WERI-Rb-1 (cell line): ENCODE measurements around the gene ZNF81.
A peak's percentile ranks its signal among the peaks of the same experiment; 100 is the strongest.
"Not testable (repeated sequence)": the region's sequence is repeated elsewhere in the genome, so short reads cannot be mapped to it uniquely, and the experiment has no call there.

Experiments used
- DNase-seq: peaks from one replicate; pipeline ENCODE4 v3.0.0-alpha.2; 2020
- H3K27ac ChIP-seq: fragments of 250-450 bp; sonication (Bioruptor Pico); 2 replicates; pipeline ENCODE4 v1.5.1; 2020; ENCODE audit warnings: mild to moderate bottlenecking, moderate library complexity
- H3K27me3 ChIP-seq: fragments of 250-450 bp; sonication (Bioruptor Pico); 2 replicates; pipeline ENCODE4 v1.5.1; 2021; ENCODE audit warnings: mild to moderate bottlenecking, low read depth, moderate library complexity; ENCODE audit not compliant: insufficient read depth, severe bottlenecking
- H3K36me3 ChIP-seq: fragments of 250-450 bp; sonication (Bioruptor Pico); 2 replicates; pipeline ENCODE4 v1.5.1; 2020; ENCODE audit warnings: mild to moderate bottlenecking, moderate library complexity
- H3K4me3 ChIP-seq: 2 replicates; pipeline ENCODE4 v1.5.1; 2011; ENCODE audit warnings: low read depth, mild to moderate bottlenecking, control low read depth, low read length
- H3K9me3 ChIP-seq: fragments of 250-450 bp; sonication (Bioruptor Pico); 2 replicates; pipeline ENCODE4 v1.5.1; 2021; ENCODE audit warnings: mild to moderate bottlenecking, moderate library complexity; ENCODE audit not compliant: severe bottlenecking
- TF ChIP-seq, protein P1 (sequence below): IDR thresholded peaks from 2 replicates; pipeline ENCODE4 v1.5.1; 2011; ENCODE audit warnings: low read depth, mild to moderate bottlenecking, control low read depth, inconsistent platforms, low read length

Gene ZNF81

GRCh38 chrX:47836164-47837072 is at the start of gene ZNF81:
Gene ZNF81 (plus strand): TSS chrX:47836902. CDS start chrX:47846268, 9,366 bp downstream.
- H3K9me3 ChIP-seq: no peaks in the 10 kb centered on the region
- peak; percentile 98 for DNase-seq
- TF ChIP-seq, protein P1, sequence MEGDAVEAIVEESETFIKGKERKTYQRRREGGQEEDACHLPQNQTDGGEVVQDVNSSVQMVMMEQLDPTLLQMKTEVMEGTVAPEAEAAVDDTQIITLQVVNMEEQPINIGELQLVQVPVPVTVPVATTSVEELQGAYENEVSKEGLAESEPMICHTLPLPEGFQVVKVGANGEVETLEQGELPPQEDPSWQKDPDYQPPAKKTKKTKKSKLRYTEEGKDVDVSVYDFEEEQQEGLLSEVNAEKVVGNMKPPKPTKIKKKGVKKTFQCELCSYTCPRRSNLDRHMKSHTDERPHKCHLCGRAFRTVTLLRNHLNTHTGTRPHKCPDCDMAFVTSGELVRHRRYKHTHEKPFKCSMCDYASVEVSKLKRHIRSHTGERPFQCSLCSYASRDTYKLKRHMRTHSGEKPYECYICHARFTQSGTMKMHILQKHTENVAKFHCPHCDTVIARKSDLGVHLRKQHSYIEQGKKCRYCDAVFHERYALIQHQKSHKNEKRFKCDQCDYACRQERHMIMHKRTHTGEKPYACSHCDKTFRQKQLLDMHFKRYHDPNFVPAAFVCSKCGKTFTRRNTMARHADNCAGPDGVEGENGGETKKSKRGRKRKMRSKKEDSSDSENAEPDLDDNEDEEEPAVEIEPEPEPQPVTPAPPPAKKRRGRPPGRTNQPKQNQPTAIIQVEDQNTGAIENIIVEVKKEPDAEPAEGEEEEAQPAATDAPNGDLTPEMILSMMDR: no peak
- H3K27me3 ChIP-seq: peaks cover 5% of the 10 kb centered on the region
- H3K36me3 ChIP-seq: no peaks in the 10 kb centered on the region
- H3K27ac ChIP-seq: peak within 1 kb of the TSS; percentile 63
- H3K4me3 ChIP-seq: peak within 1 kb of the TSS; percentile 59

- no peaks in the 10 kb centered on the region for H3K9me3 ChIP-seq
- DNase-seq: no peak
- no peaks in the 10 kb centered on the region for H3K36me3 ChIP-seq
- no peak overlapping the region for H3K27ac ChIP-seq
- no peak overlapping the region for H3K4me3 ChIP-seq
- TF ChIP-seq, protein P1: no peak
- H3K27me3 ChIP-seq: peaks cover 4% of the 10 kb centered on the region
Measured at GRCh38 chrX:47796433-47796906, 40.2 kb upstream of the ZNF81 start.

DNA sequence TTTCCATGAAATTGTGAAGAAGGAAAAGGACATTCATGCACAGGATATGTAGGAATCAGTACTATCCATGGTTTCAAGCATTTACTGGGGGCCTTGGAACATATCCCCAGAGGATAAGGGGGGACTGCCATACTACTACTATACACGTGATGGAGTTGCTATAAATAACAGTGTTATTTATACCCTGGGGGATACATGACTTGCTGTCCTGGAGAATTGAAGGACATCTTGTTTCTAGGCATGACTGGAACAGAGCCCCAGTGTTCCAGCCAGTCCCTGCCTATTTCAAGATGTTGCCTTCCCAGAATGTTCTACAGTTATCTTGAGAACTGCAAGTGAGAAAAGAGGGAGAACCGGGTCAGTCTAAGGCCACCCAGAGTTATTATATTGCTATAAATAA is 39.6 kb upstream of the ZNF81 start:
- TF ChIP-seq, protein P1: no peak
- H3K27ac ChIP-seq: no peak overlapping the region
- H3K36me3 ChIP-seq: no peaks in the 10 kb centered on the region
- H3K4me3 ChIP-seq: no peak overlapping the region
- no peaks in the 10 kb centered on the region for H3K9me3 ChIP-seq
- no peak for DNase-seq
- peaks cover 7% of the 10 kb centered on the region for H3K27me3 ChIP-seq

DNA sequence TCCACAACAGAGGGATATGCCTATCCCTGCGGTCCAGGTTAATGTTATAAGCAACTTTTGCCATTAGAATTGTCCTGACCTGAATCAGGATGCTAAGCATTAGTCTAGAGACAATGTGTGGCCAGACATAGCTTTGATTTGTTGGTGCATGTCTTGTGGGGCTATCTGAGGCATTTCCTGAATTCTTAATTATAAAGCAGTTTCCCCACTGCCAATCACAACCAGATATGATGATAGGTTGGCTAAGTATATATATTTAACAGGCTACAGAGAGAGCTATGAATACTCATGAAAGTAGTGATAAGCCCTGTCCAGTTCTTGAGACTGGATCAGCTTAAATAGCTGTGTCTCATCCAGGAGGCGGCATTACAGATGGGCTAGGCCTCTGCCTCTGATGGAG is 37.8 kb upstream of the ZNF81 start:
- TF ChIP-seq, protein P1: no peak
- H3K4me3 ChIP-seq: no peak overlapping the region
- H3K9me3 ChIP-seq: no peaks in the 10 kb centered on the region
- DNase-seq: no peak
- no peaks in the 10 kb centered on the region for H3K36me3 ChIP-seq
- H3K27ac ChIP-seq: no peak overlapping the region
- peaks cover 8% of the 10 kb centered on the region for H3K27me3 ChIP-seq

DNA sequence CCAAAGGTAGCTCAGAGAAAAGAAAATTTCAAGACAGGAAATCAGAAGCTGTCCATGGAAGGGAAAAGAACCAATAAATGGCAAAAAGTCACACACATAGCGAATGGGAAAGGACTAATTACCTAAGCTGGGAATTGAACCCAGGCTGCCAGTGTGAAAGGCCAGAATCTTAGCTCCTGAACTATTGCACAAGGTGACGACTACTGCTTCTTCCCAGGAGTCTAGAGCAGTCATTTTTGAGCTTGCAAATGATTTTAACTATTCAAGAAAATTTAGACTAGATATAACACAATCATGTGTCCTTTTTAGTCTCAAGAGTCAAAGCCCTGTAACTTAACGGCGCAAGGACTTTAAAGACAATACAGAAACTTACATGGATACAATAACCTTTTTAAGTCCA is 34.1 kb upstream of the ZNF81 start:
- H3K4me3 ChIP-seq: no peak overlapping the region
- no peak for DNase-seq

GRCh38 chrX:47803103-47803502 is 33.6 kb upstream of the ZNF81 start:
- H3K4me3 ChIP-seq, H3K9me3 ChIP-seq, H3K27ac ChIP-seq, H3K36me3 ChIP-seq, DNase-seq, H3K27me3 ChIP-seq: not testable (repeated sequence)

More for the DNA sequence above, 34.1 kb upstream of the ZNF81 start:
- TF ChIP-seq, protein P1: no peak
- no peaks in the 10 kb centered on the region for H3K9me3 ChIP-seq
- H3K36me3 ChIP-seq: no peaks in the 10 kb centered on the region
- H3K27me3 ChIP-seq: peaks cover 8% of the 10 kb centered on the region
- H3K27ac ChIP-seq: no peak overlapping the region
